Left lung (tissue), 10 donors: ENCODE results near the gene DGKB. TPM values are rescaled to one million over a fixed set of nuclear protein-coding genes. Genes with fewer than 3 reads are reported as not detected.

Experiments
- ATAC-seq: fragments of 200-7000 bp; cut with Tn5 transposase; one replicate; pipeline ENCODE4 v1.9.1; 2020; ENCODE audit warnings: moderate library complexity
- DNase-seq, 4 donors: peaks; one replicate each; pipeline ENCODE4 v3.0.0-alpha.2; 2013 to 2020
- H3K27ac ChIP-seq, 2 donors: fragments of 200-600 bp; sonication (generic) in 1 of 2; one replicate each; pipeline versions ENCODE4 v1.5.0 to v1.8.0; 2020 to 2021
- H3K27me3 ChIP-seq, 2 donors: fragments of 200-600 bp; sonication (generic) in 1 of 2; one replicate each; pipeline versions ENCODE4 v1.5.0 to v1.8.0; 2020 to 2021
- H3K36me3 ChIP-seq, 2 donors: fragments of 200-600 bp; sonication (generic) in 1 of 2; one replicate each; pipeline versions ENCODE4 v1.5.0 to v1.8.0; 2020 to 2021
- H3K4me1 ChIP-seq, 2 donors: fragments of 200-600 bp; one replicate each; pipeline ENCODE4 v1.8.0; 2021
- H3K4me3 ChIP-seq, 2 donors: fragments of 200-600 bp; sonication (generic) in 1 of 2; one replicate each; pipeline versions ENCODE4 v1.5.0 to v1.8.0; 2020 to 2021; ENCODE audit warnings: mild to moderate bottlenecking in 1 of 2
- H3K9me3 ChIP-seq, 2 donors: fragments of 200-600 bp; sonication (generic) in 1 of 2; one replicate each; pipeline versions ENCODE4 v1.5.0 to v1.8.0; 2020 to 2021
- CTCF ChIP-seq, 2 donors: fragments of 200-600 bp; sonication (generic) in 1 of 2; IDR thresholded peaks; one replicate each; pipeline versions ENCODE4 v1.5.0 to v1.8.0; 2021; ENCODE audit warnings: antibody characterized with exemption in 2 of 2
- intact Hi-C, 2 donors: fragments of 100-400 bp; cut with DNase I; formaldehyde crosslinking; loops; one replicate each; pipeline versions ENCODE4 v1.11.2 to v1.14.2; 2022
- polyA plus RNA-seq, 6 donors: library from polyadenylated mRNA; unstranded; fragments of 120-200 nt; gene quantifications; one replicate each; pipeline ENCODE4 v1.2.1, GENCODE V29; 2013; ENCODE audit not compliant: insufficient read length in 6 of 6
- total RNA-seq, 2 donors: library from RNA; stranded (reverse); fragmentation: NEBNext Ultra II Directional; extraction: Animal tissue kit (Norgen Biotek cat#: 25700); gene quantifications; one replicate each; pipeline ENCODE4 v1.2.1, GENCODE V29; 2021
- donor health status: DM: no; HTN: yes; CAD: no.
- donor health status: DM: no; HTN: no; CAD: no.

DGKB gene
- total and polyA plus RNA-seq, 8 donors: 0.15 to 0.31 (median 0.27) TPM; not detected in 1

GRCh38 chr7:14817829-14818614, 84.5 kb downstream of the DGKB start:
- H3K9me3 ChIP-seq: no peaks in the 10 kb centered on the region
- DNase-seq: no peak
- ATAC-seq: no peak
- H3K4me3 ChIP-seq: no peak overlapping the region
- no peaks in the 10 kb centered on the region for H3K27me3 ChIP-seq
- H3K27ac ChIP-seq: no peak overlapping the region
- H3K4me1 ChIP-seq: no peaks in the 10 kb centered on the region
- no peak for TF ChIP-seq CTCF (IDR thresholded peaks at IDR 0.05)
- intact Hi-C loops: no loop called here
- no peaks in the 10 kb centered on the region for H3K36me3 ChIP-seq

GRCh38 chr7:14807507-14807906, 95.0 kb downstream of the DGKB start:
- no peak for TF ChIP-seq CTCF (IDR thresholded peaks at IDR 0.05)
- Histone ChIP-seq H3K4me1 (no peaks in the 10 kb centered on the region), H3K4me3 (no peak overlapping the region), H3K9me3 (no peaks in the 10 kb centered on the region), H3K27me3 (no peaks in the 10 kb centered on the region), H3K36me3 (no peaks in the 10 kb centered on the region), H3K27ac (no peak overlapping the region)
- no peak for DNase-seq
- intact Hi-C loops: no loop called here
- no peak for ATAC-seq

- H3K36me3 ChIP-seq: no peaks in the 10 kb centered on the region
- DNase-seq: no peak
- H3K9me3 ChIP-seq: no peaks in the 10 kb centered on the region
- no peak for TF ChIP-seq CTCF (IDR thresholded peaks at IDR 0.05)
- no peak overlapping the region for H3K27ac ChIP-seq
- intact Hi-C loops: no loop called here
- H3K27me3 ChIP-seq: no peaks in the 10 kb centered on the region
- no peaks in the 10 kb centered on the region for H3K4me1 ChIP-seq
- no peak overlapping the region for H3K4me3 ChIP-seq
- ATAC-seq: no peak
These were observed 95.7 kb downstream of the DGKB start for GRCh38 chr7:14806891-14807290.

GRCh38 chr7:14805105-14805719, 97.3 kb downstream of the DGKB start:
- Histone ChIP-seq H3K27ac (no peak overlapping the region), H3K27me3 (no peaks in the 10 kb centered on the region), H3K9me3 (no peaks in the 10 kb centered on the region), H3K4me3 (no peak overlapping the region), H3K4me1 (no peaks in the 10 kb centered on the region), H3K36me3 (no peaks in the 10 kb centered on the region)
- ATAC-seq (no peak), DNase-seq (no peak)
- no peak for TF ChIP-seq CTCF (IDR thresholded peaks at IDR 0.05)
- intact Hi-C loops: no loop called here

GRCh38 chr7:14800664-14801063, 101.9 kb downstream of the DGKB start:
- TF ChIP-seq CTCF (IDR thresholded peaks at IDR 0.05): no peak
- no peak overlapping the region for H3K27ac ChIP-seq
- no peaks in the 10 kb centered on the region for H3K36me3 ChIP-seq
- H3K4me1 ChIP-seq: no peaks in the 10 kb centered on the region
- H3K27me3 ChIP-seq: no peaks in the 10 kb centered on the region
- H3K4me3 ChIP-seq: no peak overlapping the region
- intact Hi-C loops: no loop called here
- ATAC-seq: no peak
- peaks cover 0 to 2% of the 10 kb centered on the region in 2 donors for H3K9me3 ChIP-seq
- DNase-seq: no peak
